Transverse colon (tissue), 4 donors: Measurements from ENCODE around the gene SH3RF1. TPM values are rescaled to one million over a fixed set of nuclear protein-coding genes. Genes with fewer than 3 reads are reported as not detected.
A peak's percentile ranks its signal among the peaks of the same experiment; 100 is the strongest.

Experiments
- DNase-seq: peaks from one replicate; pipeline ENCODE4 v3.0.0-alpha.2; 2019
- H3K27ac ChIP-seq, 4 donors: fragments of 200-600 bp; sonication (generic); 2 replicates each; pipeline ENCODE4 v1.5.1; 2016 to 2018; ENCODE audit warnings: inconsistent platforms in 4 of 4
- H3K27me3 ChIP-seq: fragments of 200-600 bp; sonication (generic); 2 replicates; pipeline ENCODE4 v1.5.1; 2017; ENCODE audit warnings: inconsistent platforms
- H3K36me3 ChIP-seq, 4 donors: fragments of 200-600 bp; sonication (generic); 2 replicates each; pipeline ENCODE4 v1.5.1; 2017 to 2019; ENCODE audit warnings: inconsistent platforms in 4 of 4
- H3K4me1 ChIP-seq, 4 donors: fragments of 200-600 bp; sonication (generic); 2 replicates each; pipeline ENCODE4 v1.5.1; 2017 to 2020; ENCODE audit warnings: inconsistent platforms in 4 of 4
- H3K4me3 ChIP-seq, 4 donors: fragments of 200-600 bp; sonication (generic); 1 replicate in 1 of 4; 2 replicates in 3 of 4; pipeline versions ENCODE4 v1.5.1 to v1.6.1; 2017 to 2019; ENCODE audit warnings: inconsistent platforms in 4 of 4
- H3K9me3 ChIP-seq, 2 donors: fragments of 200-600 bp; sonication (generic); 2 replicates each; pipeline ENCODE4 v1.5.1; 2017 to 2019; ENCODE audit warnings: inconsistent platforms in 2 of 2
- EP300 ChIP-seq: sonication (generic); formaldehyde crosslinking; IDR thresholded peaks from one replicate; pipeline ENCODE4 v1.6.1; 2017; ENCODE audit warnings: antibody characterized with exemption, low read depth
- POLR2A ChIP-seq: fragments of 450-650 bp; IDR thresholded peaks from one replicate; pipeline ENCODE4 v1.6.1; 2016; ENCODE audit warnings: antibody characterized with exemption, mild to moderate bottlenecking, moderate library complexity
- POLR2AphosphoS5 ChIP-seq, 3 donors: sonication (generic); formaldehyde crosslinking; IDR thresholded peaks; one replicate each; pipeline ENCODE4 v1.6.1; 2016; ENCODE audit warnings: antibody characterized with exemption in 3 of 3
- WGBS, 2 donors: methylation state at CpG; one replicate each; pipeline ENCODE4 v1.1.5; 2018; ENCODE audit warnings: low coverage in 1 of 2; 5-methylcytosine and 5-hydroxymethylcytosine counted together
- in situ Hi-C, 4 donors: fragments of 200-750 bp; cut with MboI; loops; one replicate each; pipeline versions ENCODE4 v1.15.0 to v1.15.1; 2017; ENCODE audit warnings: low sequenced_read_pairs in 3 of 4, low pct_ligation_motif_present in 1 of 4, low pct_unique_long_range_greater_than_20kb in 1 of 4
- intact Hi-C: fragments of 100-400 bp; cut with DNase I; formaldehyde crosslinking; loops from one replicate; pipeline ENCODE4 v1.15.1; 2023; ENCODE audit warnings: low total_unique reads
- total RNA-seq, 4 donors: library from RNA; depleted of rRNA; stranded (reverse); fragments of >200 nt; gene quantifications; one replicate each; pipeline ENCODE4 v1.1.0, GENCODE V29; 2016
- TF ChIP-seq, protein P1 (sequence below), 5 experiments: fragments of 200-600 bp in 3 of 5; fragments of 450-650 bp in 2 of 5; sonication (generic) in 3 of 5; IDR thresholded peaks; 1 replicate in 2 of 5; 2 replicates in 3 of 5; pipeline ENCODE4 v1.5.1; 2016 to 2017; ENCODE audit warnings: antibody characterized with exemption in 5 of 5, inconsistent platforms in 3 of 5, mild to moderate bottlenecking in 2 of 5, moderate library complexity in 1 of 5

Gene SH3RF1
- total RNA-seq, 4 donors from 2014 or later = 49.0 to 63.4 (median 54.3) TPM

DNA sequence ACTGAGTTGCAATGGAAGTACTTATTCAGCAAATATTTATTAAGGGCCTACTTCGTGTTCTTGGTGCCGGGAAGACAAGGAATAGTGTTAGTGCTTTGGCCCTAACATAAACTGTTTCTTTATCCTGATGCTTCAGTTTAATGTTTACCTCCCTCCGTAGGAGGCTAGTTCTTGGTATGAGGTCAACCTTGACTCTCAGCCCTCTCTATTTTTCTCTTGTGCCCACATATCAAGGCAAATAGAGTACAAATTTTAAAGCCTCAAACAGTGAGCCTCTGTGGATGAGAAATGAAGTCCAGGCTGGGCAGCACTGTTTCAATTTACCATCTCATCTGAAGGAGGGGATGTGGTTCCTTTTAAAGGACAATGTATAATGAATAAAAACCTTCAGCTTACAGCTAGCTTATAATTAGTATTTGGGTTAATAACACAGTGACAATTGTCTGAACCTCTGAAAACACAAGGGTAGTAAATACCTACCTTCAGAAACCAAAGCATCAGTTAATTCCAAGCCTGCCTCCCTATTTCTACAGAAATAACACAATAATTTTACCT, 68.5 kb downstream of the SH3RF1 start:
- no peak overlapping the region for H3K4me3 ChIP-seq
- no peaks in the 10 kb centered on the region for H3K27me3 ChIP-seq
- H3K4me1 ChIP-seq = peaks cover 18 to 64% (median 27%) of the 10 kb centered on the region in 4 donors
- in situ Hi-C loops (no loop called here), intact Hi-C loops (no loop called here)
- 36 to 50% methylated on average over 3 of the region's 3 CpGs for WGBS, 2 donors
- H3K9me3 ChIP-seq = no peaks in the 10 kb centered on the region
- DNase-seq = no peak
- H3K36me3 ChIP-seq = no peaks in the 10 kb centered on the region
- TF ChIP-seq POLR2AphosphoS5 (IDR thresholded peaks at IDR 0.05) (no peak), EP300 (no peak), POLR2A (no peak)
- TF ChIP-seq, protein P1, sequence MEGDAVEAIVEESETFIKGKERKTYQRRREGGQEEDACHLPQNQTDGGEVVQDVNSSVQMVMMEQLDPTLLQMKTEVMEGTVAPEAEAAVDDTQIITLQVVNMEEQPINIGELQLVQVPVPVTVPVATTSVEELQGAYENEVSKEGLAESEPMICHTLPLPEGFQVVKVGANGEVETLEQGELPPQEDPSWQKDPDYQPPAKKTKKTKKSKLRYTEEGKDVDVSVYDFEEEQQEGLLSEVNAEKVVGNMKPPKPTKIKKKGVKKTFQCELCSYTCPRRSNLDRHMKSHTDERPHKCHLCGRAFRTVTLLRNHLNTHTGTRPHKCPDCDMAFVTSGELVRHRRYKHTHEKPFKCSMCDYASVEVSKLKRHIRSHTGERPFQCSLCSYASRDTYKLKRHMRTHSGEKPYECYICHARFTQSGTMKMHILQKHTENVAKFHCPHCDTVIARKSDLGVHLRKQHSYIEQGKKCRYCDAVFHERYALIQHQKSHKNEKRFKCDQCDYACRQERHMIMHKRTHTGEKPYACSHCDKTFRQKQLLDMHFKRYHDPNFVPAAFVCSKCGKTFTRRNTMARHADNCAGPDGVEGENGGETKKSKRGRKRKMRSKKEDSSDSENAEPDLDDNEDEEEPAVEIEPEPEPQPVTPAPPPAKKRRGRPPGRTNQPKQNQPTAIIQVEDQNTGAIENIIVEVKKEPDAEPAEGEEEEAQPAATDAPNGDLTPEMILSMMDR (IDR thresholded peaks at IDR 0.05) = no peak
- peak overlapping the region; percentile 23 to 58 (median 54) for H3K27ac ChIP-seq

DNA sequence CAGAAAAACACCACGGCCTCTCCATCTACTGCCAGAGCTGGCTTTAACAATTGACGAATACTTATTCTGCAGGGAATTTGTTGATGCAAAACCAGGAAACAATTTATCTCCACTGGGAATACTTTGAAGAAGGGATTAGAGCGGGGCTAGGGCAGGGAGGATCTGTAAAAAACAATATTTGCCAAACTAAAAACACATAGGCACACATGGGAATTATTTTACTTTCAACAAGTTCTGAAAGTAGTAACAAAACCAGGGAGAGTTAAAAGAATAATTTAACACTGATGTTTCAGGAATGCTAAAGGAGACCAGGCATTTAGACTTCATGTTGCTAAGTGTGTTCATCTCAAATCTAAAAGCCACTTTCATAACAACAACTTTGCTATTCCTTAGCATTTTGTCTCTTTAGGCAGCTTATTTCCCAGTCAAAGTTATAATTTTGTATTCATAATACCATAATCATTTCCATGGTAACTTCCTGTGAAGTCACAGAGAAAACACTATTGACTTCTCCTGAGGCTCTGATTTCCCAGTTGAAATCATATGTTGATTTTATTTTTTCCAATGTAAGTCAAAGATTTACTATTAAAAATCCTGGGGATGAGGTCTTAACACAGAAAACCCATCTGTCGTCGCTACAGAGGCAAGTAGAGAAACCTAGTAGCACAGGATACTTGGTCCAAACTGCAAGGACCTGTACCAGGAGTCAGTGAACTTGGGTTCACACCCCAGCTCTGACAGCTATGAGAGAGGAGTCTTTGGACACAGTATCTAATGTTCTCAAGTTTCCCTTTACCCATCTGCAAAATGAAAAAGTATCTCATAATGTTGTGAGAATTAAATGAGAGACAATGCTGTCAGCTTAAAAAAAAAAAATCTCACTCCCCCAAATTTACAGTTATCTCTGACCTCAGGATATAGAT, 69.3 kb downstream of the SH3RF1 start:
- H3K27ac ChIP-seq = peak overlapping the region; percentile 23 to 58 (median 54)

DNA sequence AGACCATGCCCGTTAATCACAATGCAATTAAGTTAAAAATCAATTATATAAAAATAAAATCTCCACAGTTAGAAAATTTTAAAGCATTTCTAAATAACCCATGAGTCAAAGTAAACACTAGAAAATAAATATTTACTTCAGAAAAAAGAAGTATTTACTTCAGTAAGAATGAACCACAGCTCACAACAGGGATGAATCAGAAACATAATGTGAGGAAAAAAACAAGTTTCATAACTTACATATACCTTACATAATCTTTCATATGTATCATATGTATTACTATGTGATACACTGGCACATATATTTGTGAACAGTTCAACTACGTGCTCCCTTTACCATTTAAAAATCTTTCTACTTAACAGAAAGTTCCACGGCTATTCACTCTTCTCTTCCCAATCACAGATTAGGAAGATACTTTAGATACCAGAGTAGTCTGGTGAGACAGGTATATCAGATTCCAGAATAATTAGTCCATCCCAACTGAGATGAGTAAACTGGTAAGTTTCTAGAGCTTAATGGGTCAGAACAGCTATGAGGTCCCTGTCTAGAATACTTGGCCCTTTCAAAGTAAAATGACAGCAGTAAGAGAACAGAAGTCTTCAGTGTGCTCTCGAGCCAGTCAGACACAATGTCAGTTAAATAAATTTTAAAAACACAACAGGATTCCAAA, 70.3 kb downstream of the SH3RF1 start:
- intact Hi-C loops = no loop called here
- no peaks in the 10 kb centered on the region for H3K36me3 ChIP-seq
- 76 to 87% methylated on average over 4 of the region's 4 CpGs for WGBS, 2 donors
- H3K4me3 ChIP-seq = no peak overlapping the region
- no peaks in the 10 kb centered on the region for H3K27me3 ChIP-seq
- H3K27ac ChIP-seq = peak overlapping the region in 1 of 4 donors; percentile 58
- peaks cover 18 to 77% (median 27%) of the 10 kb centered on the region in 4 donors for H3K4me1 ChIP-seq
- in situ Hi-C loops = no loop called here
- DNase-seq = no peak
- TF ChIP-seq, protein P1 (IDR thresholded peaks at IDR 0.05) = no peak
- TF ChIP-seq POLR2A (no peak), EP300 (no peak)
- no peaks in the 10 kb centered on the region for H3K9me3 ChIP-seq

More for the DNA sequence above, 69.3 kb downstream of the SH3RF1 start:
- intact Hi-C loops = no loop called here
- H3K27me3 ChIP-seq = no peaks in the 10 kb centered on the region
- DNase-seq = no peak
- TF ChIP-seq, protein P1 (IDR thresholded peaks at IDR 0.05) = no peak
- no peak for TF ChIP-seq EP300
- H3K4me3 ChIP-seq = no peak overlapping the region
- 51 to 60% methylated on average over 5 of the region's 5 CpGs for whole genome bisulfite sequencing, 2 donors
- no peaks in the 10 kb centered on the region for H3K36me3 ChIP-seq
- H3K4me1 ChIP-seq = peaks cover 18 to 68% (median 27%) of the 10 kb centered on the region in 4 donors
- no peaks in the 10 kb centered on the region for H3K9me3 ChIP-seq
- in situ Hi-C loops = no loop called here

DNA sequence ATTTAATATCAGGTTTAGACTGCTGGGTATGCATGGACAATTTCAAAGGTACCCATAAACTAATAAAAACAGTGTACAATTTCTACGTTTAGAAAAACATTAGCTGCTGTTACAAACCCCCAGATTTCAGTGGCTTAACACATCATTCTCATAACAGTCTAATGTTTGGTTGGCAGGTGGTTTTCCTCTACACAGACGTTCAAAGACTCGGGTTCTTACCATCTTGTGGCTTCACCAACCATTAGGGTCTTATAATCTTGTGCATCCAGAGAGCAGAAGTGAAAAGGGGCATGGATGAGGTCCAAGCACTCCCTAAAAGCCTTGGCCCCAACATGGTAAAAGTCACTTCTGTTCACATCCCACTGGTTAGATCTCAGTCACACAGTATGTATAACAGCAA, 71.6 kb downstream of the SH3RF1 start:
- in situ Hi-C loops (no loop called here), intact Hi-C loops (no loop called here)
- Histone ChIP-seq H3K27me3 (no peaks in the 10 kb centered on the region), H3K27ac (no peak overlapping the region), H3K9me3 (no peaks in the 10 kb centered on the region), H3K4me3 (no peak overlapping the region), H3K36me3 (no peaks in the 10 kb centered on the region), H3K4me1 (peaks cover 17 to 67% (median 20%) of the 10 kb centered on the region in 4 donors)
- 48 to 51% methylated on average over 2 to 3 of the region's 3 CpGs for WGBS, 2 donors
- DNase-seq = no peak
- TF ChIP-seq POLR2A = no peak
- TF ChIP-seq EP300 = no peak
- TF ChIP-seq, protein P1 (IDR thresholded peaks at IDR 0.05) = no peak
